Psoas muscle (tissue), 8 donors: ENCODE measurements around the gene URB1. TPM values are rescaled to one million over a fixed set of nuclear protein-coding genes. Genes with fewer than 3 reads are reported as not detected.

Experiments used
- ATAC-seq, 4 donors: fragments of 200-7000 bp; cut with Tn5 transposase; one replicate each; pipeline ENCODE4 v1.9.1; 2020; ENCODE audit warnings: moderate library complexity in 3 of 4, mild to moderate bottlenecking in 2 of 4
- DNase-seq, 2 donors: peaks; one replicate each; pipeline ENCODE4 v3.0.0-alpha.2; 2020
- H3K27ac ChIP-seq: fragments of 200-600 bp; one replicate; pipeline ENCODE4 v1.8.0; 2022
- H3K27me3 ChIP-seq, 3 donors: fragments of 200-600 bp in 1 of 3; one replicate each; pipeline versions ENCODE4 v1.6.1 to v1.8.0; 2013 to 2022; ENCODE audit warnings: low read length in 2 of 3, mild to moderate bottlenecking in 2 of 3, moderate library complexity in 1 of 3; ENCODE audit not compliant: insufficient read depth in 3 of 3
- H3K36me3 ChIP-seq, 2 donors: fragments of 200-600 bp in 1 of 2; one replicate each; pipeline versions ENCODE4 v1.6.1 to v1.8.0; 2013 to 2022; ENCODE audit warnings: low read depth in 1 of 2, mild to moderate bottlenecking in 1 of 2, moderate library complexity in 1 of 2; ENCODE audit not compliant: insufficient read depth in 1 of 2
- H3K4me1 ChIP-seq: fragments of 200-600 bp; one replicate; pipeline ENCODE4 v1.8.0; 2022
- H3K4me3 ChIP-seq: fragments of 200-600 bp; one replicate; pipeline ENCODE4 v1.8.0; 2022; ENCODE audit warnings: mild to moderate bottlenecking
- H3K9me3 ChIP-seq: fragments of 200-600 bp; one replicate; pipeline ENCODE4 v1.8.0; 2022
- CTCF ChIP-seq: fragments of 200-600 bp; IDR thresholded peaks from one replicate; pipeline ENCODE4 v1.8.0; 2022; ENCODE audit warnings: antibody characterized with exemption
- WGBS, 3 donors: extraction: QIAGEN DNeasy Blood & Tissue Kit; methylation state at CpG; one replicate each; pipeline versions ENCODE4 v1.1.6 to v1.1.7; 2013; 5-methylcytosine and 5-hydroxymethylcytosine counted together
- intact Hi-C, 2 donors: fragments of 100-400 bp; cut with DNase I; formaldehyde crosslinking; loops; one replicate each; pipeline versions ENCODE4 v1.11.0 to v1.14.2; 2022
- polyA plus RNA-seq, 3 donors: library from polyadenylated mRNA; stranded (reverse); fragments of 200-250 nt; gene quantifications; one replicate each; pipeline ENCODE4 v1.2.3, GENCODE V29; 2013
- total RNA-seq, 4 donors: library from RNA; stranded (reverse); fragmentation: NEBNext Ultra II Directional in 2 of 4; extraction: Animal tissue kit (Norgen Biotek cat#: 25700) in 2 of 4; gene quantifications; one replicate each; pipeline versions ENCODE4 v1.2.1 to v1.2.4, GENCODE V29; 2021 to 2023
- donor health status: healthy with polysubstance abuse.
- donor health status: DM: no; HTN: no; CAD: no; lungs with moderate emphysema.
- donor health status: Bipolar disorder and iron deficiency.
- donor health status: healthy.
- donor health status: DM: yes; HTN: yes; CAD: no.
- donor health status: DM: no; HTN: no; CAD: no.
- donor health status: DM: no; HTN: no; CAD: no.
- donor health status: DM: yes; HTN: yes; CAD: no.

The URB1 gene
- total and polyA plus RNA-seq, 7 donors: 4.8 to 19.8 (median 12.9) TPM

- H3K36me3 ChIP-seq: peaks cover 0 to 80% of the 10 kb centered on the region in 2 donors
Observed at GRCh38 chr21:32330784-32331311, 62.0 kb downstream of the URB1 start.

GRCh38 chr21:32329776-32330175 lies 63.0 kb downstream of the URB1 start:
- no peaks in the 10 kb centered on the region for H3K27me3 ChIP-seq
- H3K9me3 ChIP-seq: no peaks in the 10 kb centered on the region
- peaks cover 7% of the 10 kb centered on the region for H3K4me1 ChIP-seq
- DNase-seq: no peak
- no peak overlapping the region for H3K27ac ChIP-seq
- ATAC-seq: peak in 1 of 4 donors; percentile 31
- peaks cover 0 to 80% of the 10 kb centered on the region in 2 donors for H3K36me3 ChIP-seq
- WGBS, 3 donors: 65 to 86% (median 74%) methylated on average over 3 of the region's 3 CpGs
- TF ChIP-seq CTCF: no peak
- no peak overlapping the region for H3K4me3 ChIP-seq
- intact Hi-C loops: no loop called here

More at GRCh38 chr21:32330784-32331311, 62.0 kb downstream of the URB1 start:
- ATAC-seq: no peak
- no peak for TF ChIP-seq CTCF
- Histone ChIP-seq H3K4me3 (no peak overlapping the region), H3K27ac (no peak overlapping the region), H3K27me3 (no peaks in the 10 kb centered on the region), H3K9me3 (no peaks in the 10 kb centered on the region), H3K4me1 (peaks cover 7% of the 10 kb centered on the region)
- intact Hi-C loops: no loop called here
- 93 to 99% (median 96%) methylated on average over 4 of the region's 4 CpGs for WGBS, 3 donors
- no peak for DNase-seq

GRCh38 chr21:32329331-32329730 lies 63.5 kb downstream of the URB1 start:
- DNase-seq (peak in 1 of 2 donors; percentile 30), ATAC-seq (peak in 3 of 4 donors; percentile 35 to 67 (median 41))
- no peak for TF ChIP-seq CTCF
- intact Hi-C loops: no loop called here
- Histone ChIP-seq H3K9me3 (no peaks in the 10 kb centered on the region), H3K27me3 (no peaks in the 10 kb centered on the region), H3K36me3 (peaks cover 0 to 80% of the 10 kb centered on the region in 2 donors), H3K4me1 (peaks cover 7% of the 10 kb centered on the region), H3K27ac (peak overlapping the region; percentile 54), H3K4me3 (no peak overlapping the region)
- 42 to 48% (median 47%) methylated on average over 2 of the region's 2 CpGs for WGBS, 3 donors

GRCh38 chr21:32328595-32328994 lies 64.2 kb downstream of the URB1 start:
- WGBS, 3 donors: 23 to 31% (median 25%) methylated on average over 3 of the region's 3 CpGs
- DNase-seq: no peak
- peak in 2 of 4 donors; percentile 16 to 38 for ATAC-seq
- no peaks in the 10 kb centered on the region for H3K27me3 ChIP-seq
- TF ChIP-seq CTCF: no peak
- intact Hi-C loops: no loop called here
- peaks cover 0 to 80% of the 10 kb centered on the region in 2 donors for H3K36me3 ChIP-seq
- no peak overlapping the region for H3K4me3 ChIP-seq
- no peaks in the 10 kb centered on the region for H3K9me3 ChIP-seq
- H3K27ac ChIP-seq: peak overlapping the region; percentile 54
- peaks cover 7% of the 10 kb centered on the region for H3K4me1 ChIP-seq

GRCh38 chr21:32325706-32326105 lies 67.1 kb downstream of the URB1 start:
- Histone ChIP-seq H3K36me3 (peaks cover 6 to 85% of the 10 kb centered on the region in 2 donors), H3K9me3 (no peaks in the 10 kb centered on the region), H3K4me3 (no peak overlapping the region), H3K4me1 (peaks cover 7% of the 10 kb centered on the region), H3K27me3 (no peaks in the 10 kb centered on the region), H3K27ac (no peak overlapping the region)
- ATAC-seq (no peak), DNase-seq (no peak)
- intact Hi-C loops: no loop called here
- 64 to 76% (median 68%) methylated on average over 8 of the region's 8 CpGs for WGBS, 3 donors
- TF ChIP-seq CTCF: no peak
